ENCODE results near the gene PGAP6.
"Not testable (repeated sequence)": the region's sequence is repeated elsewhere in the genome, so short reads cannot be mapped to it uniquely, and the experiment has no call there.

Gene PGAP6

DNA sequence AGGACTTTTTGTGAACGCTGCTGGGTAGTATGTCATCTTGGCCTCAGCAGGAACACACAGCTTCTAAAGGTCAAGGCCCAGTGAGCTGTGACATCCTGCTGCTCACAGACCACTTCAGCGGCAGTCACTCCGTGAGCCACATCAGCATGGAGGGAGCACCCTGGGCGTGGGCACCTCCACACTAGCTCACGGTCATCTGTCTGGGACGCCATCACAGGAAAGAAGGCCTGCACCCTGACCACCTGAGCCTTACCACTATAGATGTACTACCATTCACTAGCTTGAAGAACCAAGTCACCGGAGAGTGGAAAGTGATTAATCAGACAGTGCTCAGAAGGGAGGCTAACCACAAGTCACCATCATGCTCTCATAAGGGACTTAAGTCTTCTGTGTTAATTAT is 32.6 kb downstream of the PGAP6 start:
- no peak for DNase-seq

DNA sequence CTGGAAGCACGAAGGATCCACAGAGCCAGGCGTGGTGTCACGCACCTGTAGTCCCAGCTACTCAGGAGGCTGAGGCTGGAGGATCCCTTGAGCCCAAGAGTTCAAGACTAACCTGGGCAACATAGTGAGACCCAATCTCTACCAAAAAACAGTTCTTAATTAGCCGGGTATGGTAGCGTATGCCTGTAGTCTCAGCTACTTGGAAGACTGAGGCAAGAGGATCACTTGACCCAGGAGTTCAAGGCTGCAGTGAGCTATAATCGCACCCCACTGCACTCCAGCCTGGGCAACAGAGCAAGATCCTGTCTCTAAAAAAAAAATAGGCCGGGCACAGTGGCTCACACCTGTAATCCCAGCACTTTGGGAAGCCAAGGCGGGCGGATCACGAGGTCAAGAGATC is 33.3 kb downstream of the PGAP6 start:
- DNase-seq = not testable (repeated sequence)

DNA sequence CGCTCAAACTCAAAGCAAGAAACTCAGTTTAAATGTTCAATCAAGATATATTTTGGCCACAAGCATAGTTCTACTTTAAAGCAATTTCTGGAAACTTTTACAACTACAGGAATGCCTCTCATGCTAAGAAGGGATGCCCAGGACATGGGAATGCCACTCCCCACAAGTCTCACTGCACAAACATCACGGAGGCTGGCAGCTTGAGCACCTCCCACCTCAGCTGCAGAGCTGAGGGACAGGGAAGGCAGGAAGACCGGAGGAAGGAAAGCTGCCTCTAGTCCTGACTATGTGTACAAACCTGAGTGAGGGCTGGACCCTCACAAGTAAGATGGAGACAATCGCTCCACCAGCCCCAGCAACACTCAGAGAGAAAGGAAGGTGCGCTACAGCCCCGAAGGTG is 34.6 kb downstream of the PGAP6 start:
- DNase-seq = no peak

DNA sequence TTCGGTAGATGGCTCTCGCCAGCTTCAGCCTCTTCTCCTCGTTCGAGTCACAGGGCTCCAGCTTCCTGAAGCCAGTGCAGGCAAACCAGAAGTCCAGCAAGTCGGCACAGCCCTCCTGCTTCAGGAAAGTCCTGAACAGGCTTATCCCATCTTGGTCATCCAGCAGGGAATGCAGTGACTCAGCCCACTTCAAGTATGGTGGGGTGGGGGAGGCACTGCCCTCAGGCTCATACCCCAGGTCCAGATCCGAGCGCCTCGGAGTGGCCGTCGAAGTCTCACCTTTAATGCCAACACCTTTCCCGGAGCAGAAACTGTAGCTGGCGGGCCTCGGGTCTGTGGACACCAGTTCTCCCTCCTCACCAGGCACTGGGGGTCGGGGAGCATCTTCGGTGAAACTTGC is 35.2 kb downstream of the PGAP6 start:
- DNase-seq = no peak

- no peak for DNase-seq
Observed at GRCh38 chr16:345772-346171, 36.0 kb downstream of the PGAP6 start.

GRCh38 chr16:342455-343213 is 39.1 kb downstream of the PGAP6 start:
- no peak for DNase-seq

GRCh38 chr16:341974-342336 is 39.8 kb downstream of the PGAP6 start:
- not testable (repeated sequence) for DNase-seq

DNA sequence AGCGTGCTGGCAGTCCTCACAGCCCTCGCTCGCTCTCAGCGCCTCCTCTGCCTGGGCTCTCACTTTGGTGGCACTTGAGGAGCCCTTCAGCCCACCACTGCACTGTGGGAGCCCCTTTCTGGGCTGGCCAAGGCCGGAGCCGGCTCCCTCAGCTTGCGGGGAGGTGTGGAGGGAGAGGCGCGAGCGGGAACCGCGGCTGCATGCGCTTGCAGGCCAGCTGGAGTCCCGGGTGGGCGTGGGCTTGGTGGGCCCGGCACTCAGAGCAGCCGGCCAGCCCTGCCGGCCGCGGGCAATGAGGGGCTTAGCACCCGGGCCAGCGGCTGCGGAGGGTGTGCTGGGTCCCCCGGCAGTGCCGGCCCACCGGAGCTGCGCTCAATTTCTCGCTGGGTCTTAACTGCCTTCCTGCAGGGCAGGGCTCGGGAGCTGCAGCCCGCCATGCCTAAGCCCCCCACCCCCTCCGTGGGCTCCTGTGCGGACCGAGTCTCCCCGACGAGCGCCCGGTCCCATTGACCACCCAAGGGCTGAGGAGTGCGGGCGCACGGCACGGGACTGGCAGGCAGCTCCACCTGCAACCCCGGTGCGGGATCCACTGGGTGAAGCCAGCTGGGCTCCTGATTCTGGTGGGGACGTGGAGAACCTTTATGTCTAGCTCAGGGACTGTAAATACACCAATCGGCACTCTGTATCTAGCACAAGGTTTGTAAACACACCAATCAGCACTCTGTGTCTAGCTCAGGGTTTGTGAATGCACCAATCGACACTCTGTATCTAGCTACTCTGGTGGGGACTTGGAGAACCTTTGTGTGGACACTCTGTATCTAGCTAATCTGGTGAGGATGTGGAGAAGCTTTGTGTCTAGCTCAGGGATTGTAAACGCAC is 40.4 kb downstream of the PGAP6 start:
- DNase-seq = not testable (repeated sequence)

- DNase-seq = no peak
Observed at GRCh38 chr16:340370-341091, 41.2 kb downstream of the PGAP6 start.

GRCh38 chr16:339680-340079 is 42.1 kb downstream of the PGAP6 start:
- peak; percentile 36 for DNase-seq

DNA sequence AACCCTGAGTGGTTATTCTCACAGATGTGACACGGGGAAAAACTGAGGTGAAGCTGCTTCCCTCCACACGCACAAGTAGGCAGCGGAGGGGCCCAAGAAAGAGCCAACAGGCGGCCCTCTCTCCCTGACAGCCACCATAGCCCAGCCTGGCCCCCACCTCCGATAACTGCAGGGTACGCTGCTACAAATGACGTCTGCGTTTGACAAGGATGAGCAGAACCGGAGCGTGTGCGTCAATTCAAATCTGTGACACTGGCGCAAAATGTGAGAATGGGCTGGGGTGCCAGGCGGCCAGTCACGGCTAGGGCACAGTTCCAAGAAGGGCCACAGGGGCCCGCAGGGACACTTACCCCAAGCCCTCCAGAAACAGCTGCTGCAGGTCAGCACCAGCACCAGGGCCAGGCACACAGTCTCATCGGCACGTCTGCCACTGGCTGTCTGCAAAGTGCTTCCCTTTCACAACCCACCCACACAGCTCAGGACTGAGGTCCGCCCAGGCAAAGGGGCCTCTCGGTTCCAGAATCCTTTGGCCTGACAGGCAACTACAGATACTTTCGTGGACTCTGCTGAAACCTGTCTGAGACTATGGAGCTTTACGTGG is 43.7 kb downstream of the PGAP6 start:
- no peak for DNase-seq

DNA sequence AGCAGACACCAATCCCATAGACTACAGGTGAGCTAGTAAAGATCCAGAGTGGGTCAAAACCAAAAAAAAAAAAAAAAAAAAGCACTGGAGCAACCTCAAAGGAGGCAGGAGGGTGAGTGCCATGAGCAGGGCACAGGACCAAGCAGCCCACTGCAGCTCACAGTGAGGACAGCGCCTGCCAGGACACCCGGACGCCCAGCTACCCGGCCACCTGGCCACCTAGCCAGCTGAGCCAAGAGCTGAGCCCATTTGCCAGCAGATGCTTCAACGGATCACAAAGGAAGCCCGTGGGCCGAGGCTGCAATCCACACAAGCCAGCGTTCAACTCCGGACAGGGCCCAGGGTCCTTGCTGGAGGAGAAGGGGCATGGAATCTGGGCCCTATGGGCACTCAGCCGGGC is 44.3 kb downstream of the PGAP6 start:
- no peak for DNase-seq

DNA sequence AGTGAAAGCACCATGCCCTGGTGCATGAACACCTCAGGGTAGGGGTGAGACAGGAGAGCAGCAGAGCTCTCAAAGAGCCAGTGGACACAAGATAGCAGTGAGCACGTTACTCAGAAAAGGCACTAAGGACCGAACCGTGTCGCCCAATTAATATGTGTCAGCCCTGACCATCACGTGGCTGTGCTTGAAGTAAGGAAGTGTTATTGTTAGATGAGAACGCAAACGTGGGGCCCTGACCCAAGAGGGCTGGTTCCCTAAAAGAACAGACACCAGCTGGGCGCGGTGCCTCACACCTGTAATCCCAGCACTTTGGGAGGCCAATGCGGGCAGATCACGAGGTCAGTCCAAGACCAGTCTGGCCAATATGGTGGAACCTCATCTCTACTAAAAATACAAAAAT is 45.5 kb downstream of the PGAP6 start:
- no peak for DNase-seq

DNA sequence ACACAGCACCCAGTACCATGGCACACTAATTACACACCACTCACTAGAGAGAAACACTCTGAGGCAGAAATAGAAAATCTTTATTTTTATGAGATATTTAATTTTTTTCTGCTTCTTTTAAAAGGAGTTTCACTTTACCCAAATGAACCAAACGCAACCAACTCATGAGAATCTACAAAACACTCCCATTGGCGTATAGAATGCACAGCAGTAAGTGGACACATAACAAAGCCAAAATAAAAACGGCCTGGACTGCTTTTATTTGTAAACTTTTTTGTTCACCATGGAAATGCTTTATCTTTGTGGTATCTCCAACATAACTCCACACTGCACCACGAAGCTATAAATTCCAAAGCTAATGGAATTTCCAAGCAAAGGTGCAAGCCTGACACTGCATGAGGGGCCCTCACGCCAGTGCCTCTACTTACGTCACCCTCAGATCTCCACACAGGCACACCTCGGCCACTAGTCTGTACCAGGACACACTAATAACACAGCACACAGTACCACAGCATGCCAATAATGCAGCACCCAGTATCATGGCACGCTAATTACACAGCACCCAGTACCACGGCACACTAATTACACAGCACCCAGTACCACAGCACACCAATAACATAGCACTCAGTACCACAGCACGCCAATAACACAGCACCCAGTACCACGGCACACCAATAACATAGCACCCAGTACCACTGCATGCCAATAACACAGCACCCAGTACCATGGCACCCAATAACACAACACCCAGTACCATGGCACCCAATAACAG is 46.7 kb downstream of the PGAP6 start:
- not testable (repeated sequence) for DNase-seq

DNA sequence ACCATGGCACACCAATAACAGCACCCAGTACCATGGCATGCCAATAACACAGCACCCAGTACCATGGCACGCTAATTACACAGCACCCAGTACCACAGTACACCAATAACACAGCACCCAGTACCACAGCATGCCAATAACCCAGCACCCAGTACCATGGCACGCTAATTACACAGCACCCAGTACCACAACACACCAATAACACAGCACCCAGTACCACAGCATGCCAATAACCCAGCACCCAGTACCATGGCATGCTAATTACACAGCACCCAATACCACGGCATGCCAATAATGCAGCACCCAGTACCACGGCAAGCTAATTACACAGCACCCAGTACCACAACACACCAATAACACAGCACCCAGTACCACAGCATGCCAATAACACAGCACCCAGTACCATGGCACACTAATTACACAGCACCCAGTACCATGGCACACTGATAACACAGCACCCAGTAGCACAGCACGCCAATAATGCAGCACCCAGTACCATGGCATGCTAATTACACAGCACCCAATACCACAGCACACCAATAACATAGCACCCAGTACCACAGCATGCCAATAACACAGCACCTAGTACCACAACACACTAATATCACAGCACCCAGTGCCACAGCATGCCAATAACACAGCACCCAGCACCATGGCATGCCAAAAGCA is 47.5 kb downstream of the PGAP6 start:
- DNase-seq = not testable (repeated sequence)

DNA sequence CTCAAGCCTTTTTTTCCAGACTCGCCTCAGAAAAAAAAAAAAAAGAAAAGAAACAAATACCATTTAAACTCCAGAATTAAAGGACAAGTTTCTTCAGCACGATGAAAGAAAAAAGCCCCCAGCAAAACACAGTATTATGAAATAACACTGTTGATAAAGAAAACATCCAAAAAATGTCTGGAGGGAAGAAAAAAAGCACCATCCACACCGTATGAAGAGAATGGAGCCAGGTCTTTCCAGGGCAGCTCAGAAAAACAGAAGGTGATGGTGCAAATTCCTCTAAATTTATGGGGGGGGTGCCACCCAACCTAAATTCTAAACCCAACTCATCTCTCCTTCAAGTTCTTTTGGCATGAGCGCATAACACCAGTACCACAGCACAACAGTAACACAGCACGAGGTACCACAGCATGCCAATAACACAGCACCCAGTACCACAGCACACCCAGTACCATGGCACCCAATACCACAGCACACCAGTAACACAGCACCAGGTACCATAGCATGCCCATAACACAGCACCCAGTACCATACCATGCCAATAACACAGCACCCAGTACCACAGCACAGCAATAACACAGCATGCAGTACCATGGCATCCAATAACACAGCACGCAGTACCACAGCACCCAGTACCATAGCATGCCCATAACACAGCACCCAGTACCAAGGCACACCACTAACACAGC is 48.2 kb downstream of the PGAP6 start:
- DNase-seq = no peak

- DNase-seq = not testable (repeated sequence)
Observed at GRCh38 chr16:331181-331814, 50.5 kb downstream of the PGAP6 start.

GRCh38 chr16:330741-331140 is 51.0 kb downstream of the PGAP6 start:
- DNase-seq = no peak

DNA sequence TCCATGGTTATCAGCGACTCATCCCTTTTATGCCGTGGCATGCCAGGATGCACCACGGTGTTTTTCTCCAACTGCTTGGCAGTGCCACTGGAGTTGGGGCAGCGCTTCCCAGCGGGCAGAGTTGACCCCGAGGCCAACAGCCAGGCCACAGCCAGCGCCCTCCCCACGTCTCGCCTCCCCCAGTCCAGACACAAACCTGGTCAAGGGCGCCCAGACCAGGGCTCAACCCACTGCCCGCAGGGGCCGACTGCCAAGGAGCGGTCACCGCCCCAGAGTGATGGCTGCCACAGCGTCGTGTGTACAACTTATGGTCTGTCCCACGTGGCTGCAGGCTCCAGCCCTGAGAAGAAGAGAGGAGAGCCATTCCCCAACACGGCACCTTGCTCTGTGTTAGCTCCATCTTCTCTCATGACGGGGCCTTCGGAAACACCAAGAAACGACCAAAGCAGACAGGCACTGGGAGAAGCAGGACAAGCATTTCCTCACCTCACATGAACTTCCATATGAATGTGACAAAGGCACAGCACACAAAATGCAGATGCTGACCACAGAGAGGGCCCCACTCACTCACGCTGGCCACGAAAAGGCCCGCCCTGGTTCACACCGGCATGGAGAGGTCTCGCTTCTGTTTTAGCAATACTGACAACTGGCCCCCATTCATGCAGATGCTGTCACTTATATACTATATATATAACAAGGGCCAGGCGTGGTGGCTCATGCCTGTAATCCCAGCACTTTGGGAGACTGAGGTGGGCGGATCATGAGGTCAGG is 56.2 kb downstream of the PGAP6 start:
- no peak for DNase-seq

All from CD4-positive, alpha-beta T cell treated with Interleukin-17A for 4 hours (primary cell).